ENCODE data around the gene SLC7A9. TPM values are rescaled to one million over a fixed set of nuclear protein-coding genes. Genes with fewer than 3 reads are reported as not detected.

The SLC7A9 gene
- total RNA-seq, 1 experiment from 2014 or later: 0.11 TPM

GRCh38 chr19:32864318-32865007 lies 5.1 kb downstream of the SLC7A9 start:
- ChIA-PET CTCF (interaction anchor here (0.6 to 1.8 kb wide), 2 partner anchors 300 to 320 kb away, joined by 3 to 5 read pairs; no protein-coding TSS in a partner anchor), POLR2A (no interaction called here)
- H3K4me3 Mint-ChIP-seq: no peak overlapping the region
- DNase-seq (ENCODE audit: low spot score) (no peak), ATAC-seq (no peak)
- H3K4me1 Mint-ChIP-seq: 0 out of 2 replicates have a peak, but pooled peaks cover 2% of the 10 kb centered on the region
- H3K27me3 Mint-ChIP-seq (ENCODE audit: low read depth): no peaks in the 10 kb centered on the region
- no peaks in the 10 kb centered on the region for H3K36me3 Mint-ChIP-seq
- no peaks in the 10 kb centered on the region for H3K9me3 Mint-ChIP-seq
- H3K27ac Mint-ChIP-seq: no peak overlapping the region
- TF ChIP-seq ZNF121 (CRISPR knock-in tag; IDR thresholded peaks at IDR 0.05) (no peak), MAX (CRISPR knock-in tag; IDR thresholded peaks at IDR 0.05) (no peak), ZNF425 (CRISPR knock-in tag; conservative IDR thresholded peaks at IDR 0.05) (no peak), NFATC4 (CRISPR knock-in tag; IDR thresholded peaks at IDR 0.05) (no peak), RORB (CRISPR knock-in tag; IDR thresholded peaks at IDR 0.05) (no peak), ERG (CRISPR knock-in tag; IDR thresholded peaks at IDR 0.05) (no peak), ZNF138 (CRISPR knock-in tag; conservative IDR thresholded peaks at IDR 0.05) (no peak), E2F4 (CRISPR knock-in tag; IDR thresholded peaks at IDR 0.05; ENCODE audit: borderline replicate concordance, low read depth) (no peak), CBFB (CRISPR knock-in tag; IDR thresholded peaks at IDR 0.05; ENCODE audit: low read depth) (no peak), MLX (CRISPR knock-in tag; IDR thresholded peaks at IDR 0.05) (no peak), ZNF317 (CRISPR knock-in tag; IDR thresholded peaks at IDR 0.05; ENCODE audit: borderline replicate concordance, low read depth) (no peak), HMGXB4 (CRISPR knock-in tag; IDR thresholded peaks at IDR 0.05) (no peak), KAT7 (CRISPR knock-in tag; IDR thresholded peaks at IDR 0.05; ENCODE audit: borderline replicate concordance) (no peak), AR (CRISPR knock-in tag; IDR thresholded peaks at IDR 0.05) (no peak), HMGA2 (CRISPR knock-in tag; IDR thresholded peaks at IDR 0.05) (no peak)

All from WTC11 (cell line).